Measurements from ENCODE around the gene TTC5. TPM values are rescaled to one million over a fixed set of nuclear protein-coding genes. Genes with fewer than 3 reads are reported as not detected.

Gene TTC5
- total RNA-seq, 1 experiment from 2014 or later = 20.6 TPM

DNA sequence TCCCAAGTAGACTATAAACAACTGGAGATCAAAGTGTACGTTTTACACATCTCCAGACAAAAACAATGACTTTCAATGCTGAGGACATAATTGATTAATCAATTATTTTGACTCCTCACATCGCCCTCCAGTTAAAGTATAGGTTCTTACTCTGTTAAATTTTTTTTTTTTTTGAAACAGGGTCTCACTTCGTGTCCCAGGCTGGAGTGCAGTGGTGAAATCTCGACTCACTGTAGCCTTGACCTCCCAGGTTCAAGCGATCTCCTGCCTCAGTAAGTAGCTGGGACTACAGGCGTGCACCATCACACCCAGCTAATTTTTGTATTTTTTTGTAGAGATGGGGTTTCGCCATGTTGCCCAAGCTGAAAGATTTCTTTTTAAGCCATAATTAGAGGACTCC is 28.3 kb upstream of the TTC5 start:
- Histone ChIP-seq H3T11ph (ENCODE audit: low read length) (no peak overlapping the region), H3K4me1 (ENCODE audit: insufficient read depth, low read length) (peaks cover 6% of the 10 kb centered on the region), H3K18ac (ENCODE audit: insufficient read length, low read depth, low read length) (no peak overlapping the region), H2BK12ac (ENCODE audit: insufficient read length, low read depth, low read length) (no peak overlapping the region), H3K79me2 (ENCODE audit: insufficient read depth, low read length) (peaks cover 30% of the 10 kb centered on the region), H3K79me1 (ENCODE audit: insufficient read depth, low read depth, low read length, poor library complexity, severe bottlenecking) (no peaks in the 10 kb centered on the region), H3K27ac (ENCODE audit: insufficient read length, low read depth, low read length) (no peak overlapping the region), H3K9me3 (ENCODE audit: control insufficient read depth, low read depth, low read length) (no peaks in the 10 kb centered on the region), H4K91ac (ENCODE audit: insufficient read length, low read depth, low read length) (no peak overlapping the region), H2AFZ (ENCODE audit: low read length) (no peak overlapping the region), H2BK20ac (ENCODE audit: low read depth, low read length, poor library complexity, severe bottlenecking) (no peak overlapping the region), H4K5ac (ENCODE audit: insufficient read length, low read depth, low read length) (no peak overlapping the region), H3K23me2 (ENCODE audit: insufficient read length, low read depth, low read length, poor library complexity, severe bottlenecking) (peaks cover 6% of the 10 kb centered on the region), H2AK5ac (ENCODE audit: insufficient read length, low read length) (no peak overlapping the region), H4K20me1 (ENCODE audit: control insufficient read depth, insufficient read depth, insufficient read length) (no peaks in the 10 kb centered on the region), H3K27me3 (ENCODE audit: insufficient read depth, low read length) (no peaks in the 10 kb centered on the region), H3K14ac (ENCODE audit: insufficient read depth, low read length) (no peak overlapping the region), H3K56ac (ENCODE audit: insufficient read length, low read depth, low read length) (no peak overlapping the region), H3K4ac (ENCODE audit: low read depth, low read length) (no peak overlapping the region), H2BK120ac (ENCODE audit: low read depth, low read length, poor library complexity, severe bottlenecking) (no peak overlapping the region), H4K8ac (replicated peaks; ENCODE audit: insufficient read length, low read depth, low read length) (no peak overlapping the region), H2BK5ac (ENCODE audit: insufficient read length, low read length) (no peak overlapping the region), H3K9ac (ENCODE audit: extremely low read depth, insufficient read length, low read length) (no peak overlapping the region), H3K4me2 (ENCODE audit: insufficient read depth, insufficient read length, low read length) (no peak overlapping the region), H3K23ac (ENCODE audit: insufficient read length, low read depth, low read length) (no peak overlapping the region), H2BK15ac (ENCODE audit: low read depth, low read length) (no peak overlapping the region)
- Mint-ChIP-seq H3K36me3 (ENCODE audit: insufficient read depth in 1 of 3, low read depth in 3 of 3) (peaks cover 11 to 31% (median 20%) of the 10 kb centered on the region in 3 experiments; a peak in 6 of 7 replicates), H3K4me3 (no peak overlapping the region), H3K27ac (no peak overlapping the region), H3K9me3 (peaks cover 0 to 3% of the 10 kb centered on the region in 2 experiments; a peak in 1 of 5 replicates), H3K4me1 (peaks cover 21 to 29% of the 10 kb centered on the region in 2 experiments), H3K27me3 (ENCODE audit: low read depth) (no peaks in the 10 kb centered on the region)
- no CpG with 5 or more reads among the region's 7 CpGs for WGBS (ENCODE audit: extremely low coverage, insufficient read length, low lambda C conversion rate)
- no peak for DNase-seq
- TF ChIP-seq, protein P1, sequence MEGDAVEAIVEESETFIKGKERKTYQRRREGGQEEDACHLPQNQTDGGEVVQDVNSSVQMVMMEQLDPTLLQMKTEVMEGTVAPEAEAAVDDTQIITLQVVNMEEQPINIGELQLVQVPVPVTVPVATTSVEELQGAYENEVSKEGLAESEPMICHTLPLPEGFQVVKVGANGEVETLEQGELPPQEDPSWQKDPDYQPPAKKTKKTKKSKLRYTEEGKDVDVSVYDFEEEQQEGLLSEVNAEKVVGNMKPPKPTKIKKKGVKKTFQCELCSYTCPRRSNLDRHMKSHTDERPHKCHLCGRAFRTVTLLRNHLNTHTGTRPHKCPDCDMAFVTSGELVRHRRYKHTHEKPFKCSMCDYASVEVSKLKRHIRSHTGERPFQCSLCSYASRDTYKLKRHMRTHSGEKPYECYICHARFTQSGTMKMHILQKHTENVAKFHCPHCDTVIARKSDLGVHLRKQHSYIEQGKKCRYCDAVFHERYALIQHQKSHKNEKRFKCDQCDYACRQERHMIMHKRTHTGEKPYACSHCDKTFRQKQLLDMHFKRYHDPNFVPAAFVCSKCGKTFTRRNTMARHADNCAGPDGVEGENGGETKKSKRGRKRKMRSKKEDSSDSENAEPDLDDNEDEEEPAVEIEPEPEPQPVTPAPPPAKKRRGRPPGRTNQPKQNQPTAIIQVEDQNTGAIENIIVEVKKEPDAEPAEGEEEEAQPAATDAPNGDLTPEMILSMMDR (conservative IDR thresholded peaks at IDR 0.05) = no peak

Measured in H9 (cell line).